ENCODE data around the gene SRGAP3.

SRGAP3 gene

DNA sequence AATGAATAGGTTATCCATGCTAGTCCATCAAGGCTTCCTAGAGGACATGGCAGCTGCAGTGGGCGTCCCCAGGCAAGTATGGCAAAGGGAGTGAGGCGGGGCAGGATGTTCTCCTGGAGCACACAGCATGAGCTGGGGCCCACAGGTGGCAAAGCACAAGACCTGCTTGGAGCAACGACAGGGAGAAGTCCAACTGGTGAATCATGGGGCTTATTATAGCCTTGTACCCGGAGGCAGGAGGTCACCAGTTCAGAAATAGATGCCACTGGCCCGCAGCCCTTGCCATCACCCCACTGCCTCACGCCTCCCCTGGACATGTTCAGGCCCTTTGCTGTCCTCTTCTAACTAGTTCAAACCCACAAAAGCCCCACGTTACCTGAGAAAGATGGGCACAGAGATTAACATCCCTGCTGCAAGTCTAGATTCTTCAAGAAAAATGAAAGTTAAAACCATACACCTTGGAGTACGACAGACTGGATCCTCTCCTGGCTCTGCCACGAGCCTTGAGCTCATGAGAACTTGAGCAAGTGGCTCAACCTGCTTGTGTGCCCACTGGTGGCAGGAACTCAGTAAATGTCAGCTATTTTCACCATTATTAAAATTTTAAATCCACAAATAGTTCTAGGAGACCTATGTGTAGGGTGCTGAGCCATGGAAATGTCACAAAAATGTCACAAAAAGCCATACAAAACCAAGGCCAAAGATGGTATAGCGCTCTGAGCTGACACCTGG is 1.8 kb upstream of the SRGAP3 start:
- DNase-seq (ENCODE audit: low read depth) = no peak

DNA sequence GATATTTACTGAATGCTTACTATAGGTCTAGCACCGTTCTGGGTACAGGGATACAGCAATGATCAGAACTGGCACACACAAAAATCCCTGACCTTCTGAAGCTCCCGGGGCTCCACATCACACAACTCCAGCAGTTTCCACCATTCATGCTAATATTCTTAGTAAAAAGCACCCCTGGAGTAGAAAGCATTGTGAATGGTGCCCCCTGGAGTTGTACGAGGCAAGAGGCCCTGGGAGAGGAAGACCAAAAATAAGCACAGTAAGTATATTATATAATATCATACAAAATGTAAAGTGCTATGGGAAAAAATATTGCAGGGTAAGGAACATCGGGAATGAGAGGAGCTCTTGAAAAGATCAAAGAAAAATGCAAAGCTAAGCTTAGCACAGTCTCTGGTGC is 790 bp upstream of the SRGAP3 start:
- no peak for DNase-seq (ENCODE audit: low read depth)

DNA sequence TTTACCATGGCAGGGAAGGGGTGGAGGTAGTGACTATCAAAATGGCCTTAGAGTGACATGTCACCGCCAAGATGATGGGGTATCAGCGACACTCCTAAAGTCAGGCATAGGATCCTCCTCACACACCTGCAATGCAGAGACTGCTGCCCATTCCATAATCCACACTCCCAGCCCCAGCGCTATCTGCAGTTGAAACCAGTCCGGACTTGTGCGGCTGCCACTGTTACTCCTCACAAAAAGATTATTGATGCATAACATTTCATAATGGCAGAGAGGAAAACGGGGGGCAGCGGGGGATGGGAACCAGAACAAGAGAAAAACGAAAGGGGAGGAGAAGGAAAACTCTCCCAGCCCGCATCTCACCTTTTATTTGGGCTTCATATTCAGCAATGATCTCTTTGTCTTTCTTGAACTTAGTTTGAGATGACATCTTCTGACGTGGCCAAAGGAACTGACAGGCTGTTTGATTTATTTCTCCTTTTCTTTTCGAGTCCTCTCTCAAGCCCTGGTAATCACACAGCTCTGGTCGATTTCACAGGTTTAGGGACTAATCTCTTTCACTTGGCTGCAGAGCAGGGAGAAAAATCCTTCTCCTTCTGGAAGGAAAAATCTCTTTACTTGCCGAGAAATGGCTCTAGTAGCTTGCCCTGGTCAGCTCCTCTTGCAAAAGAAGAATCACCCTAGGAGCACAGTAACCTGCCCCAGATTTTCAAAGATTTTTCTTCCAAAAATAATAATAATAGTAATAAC is 749 bp downstream of the SRGAP3 start:
- no peak for DNase-seq (ENCODE audit: low read depth)

DNA sequence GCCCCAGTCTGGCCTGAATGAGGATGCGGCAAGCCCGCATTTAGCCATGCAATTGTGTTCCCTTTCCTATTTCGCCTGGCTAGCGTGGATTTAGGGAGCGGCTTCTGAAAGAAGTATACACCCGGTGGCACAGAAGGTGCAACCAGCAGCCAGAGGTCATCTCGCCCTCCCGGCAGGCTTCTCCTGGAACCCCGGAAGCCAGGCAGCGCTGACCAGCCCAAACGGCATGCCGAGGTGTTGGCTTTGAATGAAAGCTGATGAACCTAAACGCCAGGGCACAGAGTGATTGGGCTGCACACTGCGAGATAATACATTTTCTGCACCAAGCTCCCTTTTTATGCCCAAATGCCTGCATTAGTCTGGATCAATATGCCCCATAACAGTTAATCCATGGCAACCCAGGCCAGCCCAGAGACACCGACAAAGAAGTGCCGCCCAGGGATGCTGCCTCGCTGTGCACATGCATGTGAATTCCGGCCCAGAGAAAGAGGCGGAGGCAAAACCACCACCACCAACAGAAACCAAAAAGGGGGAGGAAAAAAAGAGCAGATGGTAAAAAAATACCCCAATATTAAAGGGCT is 1.4 kb downstream of the SRGAP3 start:
- no peak for DNase-seq (ENCODE audit: low read depth)

DNA sequence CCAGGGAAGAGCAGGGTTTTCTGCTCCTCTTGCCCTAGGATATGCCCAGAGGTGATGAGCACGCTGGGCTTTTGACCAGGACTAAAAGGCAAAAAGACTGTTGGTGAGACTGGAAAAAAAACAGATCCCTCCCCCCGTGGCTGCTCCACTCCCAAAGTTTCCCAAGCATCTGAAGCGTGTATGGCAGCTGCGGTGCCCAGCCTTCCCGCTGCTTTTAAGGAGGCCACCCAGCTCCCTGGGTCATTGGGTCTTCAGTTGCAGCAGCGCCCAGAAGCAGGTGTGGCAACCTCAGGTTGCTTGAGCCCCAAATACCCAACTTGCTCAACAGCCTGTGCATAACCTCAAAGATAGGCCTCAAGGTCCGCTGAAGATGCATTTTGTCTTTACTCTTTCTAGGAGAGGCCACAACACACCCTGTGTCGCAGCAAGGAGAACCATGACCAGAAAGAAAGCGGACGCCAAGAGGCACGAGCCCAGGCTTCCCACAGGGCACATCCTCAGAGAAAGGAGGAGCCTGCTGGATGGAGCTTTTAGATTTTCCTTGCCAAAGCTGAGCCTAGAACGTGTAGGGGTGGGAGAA is 2.0 kb downstream of the SRGAP3 start:
- no peak for DNase-seq (ENCODE audit: low read depth)

DNA sequence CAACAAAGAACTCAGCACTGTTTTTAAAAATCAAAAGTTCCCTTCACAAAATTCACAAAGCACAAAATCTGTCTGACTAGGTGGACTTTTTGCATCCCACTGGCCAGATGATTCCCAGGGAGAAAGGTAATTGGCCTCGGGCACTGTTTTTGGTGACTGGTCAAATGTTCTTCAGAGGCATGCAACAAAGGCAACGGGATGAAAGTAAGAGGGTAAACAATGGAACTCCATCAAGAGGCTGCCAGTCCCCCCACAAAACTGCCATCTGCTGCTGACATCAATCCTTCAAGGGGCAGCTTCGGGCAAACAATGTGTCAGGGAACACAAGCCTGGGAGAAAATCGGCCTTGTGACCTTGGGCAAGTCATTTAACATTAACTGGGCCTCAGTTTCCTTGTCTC is 3.3 kb downstream of the SRGAP3 start:
- DNase-seq (ENCODE audit: low read depth) = no peak

DNA sequence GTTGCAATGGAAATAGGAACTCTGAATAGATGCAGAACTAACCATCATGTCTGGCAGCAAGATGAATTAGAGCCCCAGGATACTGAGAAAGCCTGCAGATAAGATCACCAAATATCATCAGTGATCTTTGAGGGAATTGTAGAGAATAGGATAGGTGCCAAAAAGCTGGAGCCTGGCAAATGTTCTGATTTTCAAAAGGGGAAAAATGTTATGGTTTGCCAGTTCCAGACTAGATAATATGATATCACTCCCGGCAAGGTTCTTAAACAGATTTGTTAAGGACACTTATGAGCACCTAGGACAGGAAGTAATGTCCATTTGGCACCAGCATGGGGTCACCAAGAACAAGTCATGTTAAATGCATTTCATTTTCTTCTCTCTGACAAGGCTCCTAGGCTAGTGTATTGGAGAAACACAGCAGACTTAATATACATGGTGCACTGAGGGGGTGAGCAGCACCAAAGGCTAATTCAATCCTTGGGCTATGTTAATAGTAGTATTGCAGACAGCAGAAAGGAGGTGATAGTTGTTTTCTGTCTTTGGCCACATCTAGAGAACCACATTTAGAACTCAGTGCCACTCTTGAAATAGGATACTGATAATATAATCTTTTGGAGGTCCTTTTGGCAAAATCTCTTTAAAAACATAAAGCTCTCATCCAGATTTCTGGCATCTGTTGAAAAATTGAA is 4.8 kb downstream of the SRGAP3 start:
- no peak for DNase-seq (ENCODE audit: low read depth)

DNA sequence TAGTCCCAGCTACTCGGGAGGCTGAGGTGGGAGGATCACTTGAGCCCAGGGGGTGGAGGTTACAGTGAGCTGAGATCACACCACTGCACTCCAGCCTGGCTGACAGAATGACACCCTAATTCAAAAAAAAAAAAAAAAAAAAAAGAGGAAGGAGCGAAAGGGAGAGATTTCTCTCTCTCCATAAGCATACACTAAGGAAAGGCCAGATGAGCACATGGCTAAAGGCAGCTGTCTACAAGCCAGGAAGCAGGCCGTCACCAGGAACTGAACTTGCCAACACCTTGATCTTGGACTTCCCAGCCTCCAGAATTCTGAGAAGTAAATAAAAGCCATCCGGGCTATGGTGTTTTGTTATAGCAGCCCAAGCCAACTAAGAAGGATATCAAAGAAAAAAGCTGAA is 7.5 kb downstream of the SRGAP3 start:
- DNase-seq (ENCODE audit: low read depth) = no peak

DNA sequence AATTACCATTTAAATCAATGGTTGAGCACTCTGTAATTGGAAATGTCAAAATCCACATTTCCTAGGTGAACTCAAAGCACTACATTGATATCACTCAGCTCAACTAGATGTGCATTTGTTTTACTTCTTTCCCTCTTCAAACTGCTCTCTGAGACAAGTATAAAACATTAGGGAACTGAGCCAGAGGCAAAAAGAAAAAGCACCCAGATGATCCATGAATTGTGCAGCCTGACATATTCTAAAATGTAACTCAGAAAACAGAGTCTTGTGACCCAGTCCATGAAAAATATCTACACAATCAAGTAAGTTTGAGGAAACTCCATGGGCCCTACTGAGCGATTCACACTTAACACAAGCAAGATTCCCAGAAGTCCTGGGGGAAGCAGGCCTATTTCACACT is 9.8 kb downstream of the SRGAP3 start:
- DNase-seq (ENCODE audit: low read depth) = no peak

DNA sequence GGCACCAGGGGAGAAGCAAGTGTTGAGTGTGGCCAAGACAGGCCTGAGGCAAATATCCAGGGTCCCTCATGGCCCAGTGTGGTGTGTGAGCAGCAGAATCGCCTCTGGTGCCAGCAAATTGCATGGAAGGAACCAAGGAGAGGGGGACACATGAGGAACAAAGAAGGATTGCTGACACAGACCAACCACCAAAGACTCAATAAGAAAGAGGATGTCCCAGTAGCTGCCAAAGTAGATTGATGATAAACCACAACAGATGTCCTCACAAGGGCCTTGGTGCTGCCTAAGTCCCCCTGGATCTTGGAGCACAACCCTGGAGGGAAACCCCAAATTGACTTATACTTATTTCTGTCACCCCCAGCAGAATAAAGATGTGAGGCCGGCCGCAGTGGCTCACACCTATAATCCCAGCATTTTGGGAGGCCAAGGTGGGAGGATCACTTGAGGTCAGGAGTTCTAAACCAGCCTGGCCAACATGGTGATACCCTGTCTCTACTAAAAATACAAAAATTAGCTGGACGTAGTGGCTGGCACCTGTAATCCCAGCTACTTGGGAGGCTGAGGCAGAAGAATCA is 10.6 kb downstream of the SRGAP3 start:
- DNase-seq (ENCODE audit: low read depth) = no peak

DNA sequence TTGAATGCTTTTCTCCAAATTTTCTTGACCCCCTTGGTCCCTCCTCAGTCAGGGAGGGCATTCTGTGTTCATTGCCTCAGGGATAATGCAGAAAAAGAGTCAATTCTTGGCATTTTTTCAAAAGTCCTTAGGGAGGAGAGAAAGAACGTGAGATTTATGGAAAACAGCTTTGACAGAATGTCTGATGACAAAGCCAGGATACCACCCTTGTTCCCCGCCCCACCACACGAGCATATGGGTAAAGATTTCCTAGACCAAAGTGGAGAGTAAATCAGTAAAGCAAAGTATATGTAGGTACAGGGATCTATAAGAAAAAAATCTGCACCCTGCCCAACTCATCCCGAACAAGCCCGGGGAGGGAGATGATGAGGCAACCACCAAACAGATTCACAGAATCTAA is 11.2 kb downstream of the SRGAP3 start:
- DNase-seq (ENCODE audit: low read depth) = no peak

DNA sequence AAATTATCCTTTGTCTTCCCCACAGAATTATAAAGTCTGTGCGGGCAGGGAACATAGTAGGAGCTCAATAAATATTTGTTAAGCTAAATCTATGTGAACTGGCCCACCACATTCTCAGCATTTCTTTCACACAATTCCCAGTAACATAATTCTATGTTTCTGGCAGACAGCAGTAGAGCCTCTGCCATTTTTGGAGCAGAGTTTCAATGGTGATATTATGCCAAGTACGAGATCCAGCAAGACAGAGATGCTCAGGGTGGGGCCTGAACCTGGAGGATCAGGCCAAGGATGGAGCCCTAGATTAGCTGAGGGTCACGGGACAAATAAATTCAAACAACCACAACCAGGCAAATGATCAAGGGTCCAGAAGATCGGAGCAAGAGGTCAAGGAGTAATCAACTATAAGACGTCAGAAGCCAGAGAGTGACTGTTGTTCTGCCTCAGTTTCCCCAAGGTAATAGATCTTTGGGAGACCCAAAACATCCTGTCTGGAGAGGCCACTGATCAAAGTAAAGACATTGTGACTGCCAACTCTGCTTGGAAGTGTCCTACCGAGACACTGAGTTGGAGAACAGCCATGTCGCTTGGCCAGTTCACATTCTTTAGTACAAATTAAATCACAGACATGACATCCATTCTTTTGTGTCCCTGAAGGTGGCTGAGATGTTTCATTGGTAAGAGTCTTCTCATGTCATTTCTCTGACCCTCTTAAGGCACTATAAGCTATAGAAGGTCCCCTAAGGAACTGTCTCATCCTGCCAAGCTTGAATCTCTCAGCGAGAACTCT is 15.4 kb downstream of the SRGAP3 start:
- no peak for DNase-seq (ENCODE audit: low read depth)

DNA sequence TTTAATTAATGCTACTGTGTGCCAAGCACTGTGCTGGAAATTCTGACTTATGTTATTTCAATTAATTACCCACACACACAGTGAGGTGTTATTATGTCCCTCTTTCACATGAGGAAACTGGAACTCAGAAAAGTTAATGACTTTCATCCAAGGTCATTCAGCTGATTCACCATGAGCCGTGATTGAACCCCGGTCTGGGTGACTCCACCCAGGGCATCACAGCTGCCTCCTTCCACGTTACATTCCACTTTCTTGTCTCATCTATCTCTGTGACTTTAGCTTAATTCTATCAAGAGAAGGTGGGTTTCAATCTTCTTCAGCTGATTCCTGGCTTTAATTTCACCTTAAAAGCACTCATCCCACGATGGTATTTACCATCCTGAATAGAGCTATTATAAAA is 16.3 kb downstream of the SRGAP3 start:
- no peak for DNase-seq (ENCODE audit: low read depth)

DNA sequence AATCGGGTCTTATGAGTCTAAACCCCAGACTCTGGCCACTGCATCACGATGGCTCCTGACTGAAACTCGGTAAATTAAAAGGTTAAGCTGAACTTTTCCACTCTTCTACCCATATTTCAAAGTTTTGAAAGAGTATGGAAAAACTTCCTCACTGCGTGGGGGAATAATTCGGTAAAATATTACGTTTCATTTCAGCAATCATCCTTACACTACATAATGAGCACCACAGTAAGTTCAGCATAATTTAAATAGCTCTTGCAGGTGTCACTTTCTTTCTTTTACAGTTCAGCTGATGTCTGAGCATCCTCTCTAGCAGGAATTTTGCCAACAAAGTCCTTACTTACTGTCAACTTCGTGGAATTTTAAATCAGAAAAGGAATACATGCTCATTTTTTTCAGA is 17.5 kb downstream of the SRGAP3 start:
- DNase-seq (ENCODE audit: low read depth) = no peak

DNA sequence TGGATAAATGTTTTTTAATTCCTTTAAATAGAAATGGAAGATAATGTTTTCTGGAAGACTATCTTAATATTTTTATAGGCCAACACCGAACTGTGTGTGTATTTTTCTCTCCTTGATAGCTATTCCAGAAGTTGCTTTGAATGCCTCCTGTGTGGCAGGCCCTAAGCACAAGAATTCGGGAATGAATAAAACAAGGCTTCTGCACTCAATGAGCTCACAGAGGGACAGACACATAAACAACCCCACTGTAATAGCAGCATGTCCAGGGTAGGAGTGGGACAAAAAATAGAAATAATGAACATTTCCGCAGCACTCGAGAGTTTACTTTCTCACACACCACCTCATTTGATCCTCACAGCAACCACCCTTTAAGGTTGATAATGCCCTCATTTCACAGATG is 18.0 kb downstream of the SRGAP3 start:
- no peak for DNase-seq (ENCODE audit: low read depth)

DNA sequence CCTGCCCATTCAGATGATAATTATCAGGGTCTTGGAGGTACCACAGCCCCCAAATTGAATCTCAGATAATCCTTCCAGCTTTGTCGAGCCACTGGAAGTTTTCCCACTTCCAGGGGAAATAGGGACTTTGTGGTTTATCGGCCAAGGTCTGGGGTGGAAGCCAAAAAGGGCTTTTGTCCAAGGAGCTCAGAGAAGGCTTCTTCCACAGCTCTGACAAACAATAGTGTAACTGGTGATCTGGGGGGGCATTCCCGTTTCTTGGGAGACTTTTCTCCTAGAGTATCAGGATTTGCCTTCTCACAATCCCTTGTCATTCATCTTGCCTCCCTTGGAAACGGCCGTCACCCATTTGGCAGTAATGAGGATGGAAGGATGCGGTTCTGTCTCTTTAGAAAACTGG is 18.4 kb downstream of the SRGAP3 start:
- no peak for DNase-seq (ENCODE audit: low read depth)

DNA sequence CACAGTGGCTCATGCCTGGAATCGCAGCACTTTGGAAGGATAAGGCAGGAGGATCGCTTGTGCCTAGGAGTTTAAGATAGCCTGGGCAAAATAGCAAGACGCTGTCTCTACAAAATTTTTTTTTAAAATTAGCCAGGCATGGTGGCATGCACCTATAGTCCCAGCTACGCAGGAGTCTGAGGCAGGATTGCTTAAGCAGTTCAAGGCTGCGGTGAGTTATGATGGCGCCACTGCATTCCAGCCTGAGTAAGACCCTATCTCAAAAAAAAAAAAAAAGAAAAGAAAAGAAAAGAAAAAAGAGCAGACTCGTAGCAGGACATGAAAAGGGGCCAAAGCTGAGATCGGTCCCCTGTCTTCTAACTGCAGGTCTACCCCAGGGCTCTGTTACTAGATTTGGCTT is 18.9 kb downstream of the SRGAP3 start:
- DNase-seq (ENCODE audit: low read depth) = no peak

DNA sequence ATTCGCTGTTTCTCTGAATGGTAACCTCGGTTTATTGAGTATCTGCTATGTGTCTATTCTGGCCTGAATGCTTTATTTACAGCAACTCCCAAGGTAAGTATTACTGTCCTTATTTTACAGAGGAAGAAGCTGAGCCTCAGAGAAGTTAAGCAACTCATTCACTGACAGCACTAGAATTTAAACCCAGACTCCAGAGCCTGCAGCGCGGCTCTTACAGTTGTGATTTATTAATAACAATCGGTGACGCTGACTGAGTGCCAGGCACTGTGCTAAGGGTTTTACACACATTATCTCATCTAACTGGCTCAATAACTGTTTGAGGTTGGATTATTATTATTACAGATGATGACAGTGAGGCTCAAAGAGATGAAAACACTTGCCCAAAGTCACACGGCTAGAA is 19.6 kb downstream of the SRGAP3 start:
- DNase-seq (ENCODE audit: low read depth) = no peak

DNA sequence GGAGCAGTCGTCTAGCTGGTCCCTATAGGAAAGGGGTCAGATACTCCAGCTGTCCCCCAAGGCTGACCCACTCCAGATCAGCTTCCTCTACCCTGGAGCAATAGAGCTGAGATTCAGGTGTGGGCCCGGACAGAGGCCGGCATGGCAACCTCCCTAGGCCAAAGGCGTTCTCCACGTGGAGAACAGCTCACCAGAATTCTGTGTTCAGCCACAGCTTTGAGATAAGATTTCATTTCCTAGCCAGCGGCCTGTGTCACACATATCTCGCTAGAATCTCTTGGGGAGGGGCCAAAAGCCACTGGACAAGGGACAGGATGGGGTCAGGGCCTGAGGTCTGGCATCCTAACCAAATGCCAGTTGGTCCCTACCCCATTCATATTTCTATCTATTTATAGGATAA is 20.1 kb downstream of the SRGAP3 start:
- DNase-seq (ENCODE audit: low read depth) = no peak

DNA sequence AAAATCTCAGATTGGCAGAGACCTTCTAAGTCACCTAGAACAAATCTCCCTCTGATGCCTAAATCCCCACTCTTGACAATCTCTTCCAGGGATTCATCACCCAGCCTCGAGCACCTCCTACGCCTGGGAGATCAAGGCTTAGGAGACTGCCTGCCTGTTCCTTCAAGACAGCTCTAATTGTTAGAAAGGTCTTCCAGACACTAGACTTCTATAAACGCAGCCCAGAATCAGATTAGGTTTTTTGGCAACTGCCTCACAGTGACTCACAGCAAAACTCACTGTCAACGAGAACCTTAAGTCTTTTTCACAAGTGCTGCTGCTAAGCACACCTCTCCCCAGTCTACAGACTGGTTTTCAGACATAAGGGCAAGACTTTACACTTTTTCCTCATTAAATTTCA is 23.1 kb downstream of the SRGAP3 start:
- no peak for DNase-seq (ENCODE audit: low read depth)

DNA sequence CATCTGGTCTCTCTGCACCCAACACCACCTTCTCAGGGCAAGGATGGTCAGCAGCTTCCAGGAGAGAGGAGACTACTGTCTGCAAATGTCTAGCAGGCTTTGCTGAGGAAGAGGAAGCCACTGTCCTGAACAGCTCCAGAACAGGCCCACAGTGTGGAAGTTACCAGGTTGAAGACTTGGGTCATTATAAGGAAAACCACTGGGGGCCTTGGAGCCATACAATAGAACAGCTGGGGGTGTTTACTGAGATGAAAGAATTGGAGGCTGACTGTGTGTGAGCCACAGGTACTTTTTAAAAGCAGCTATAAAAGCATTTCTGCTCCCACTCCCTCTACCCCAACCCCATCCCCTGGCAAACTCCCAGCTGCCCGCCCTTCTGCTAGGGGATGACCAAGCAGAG is 24.2 kb downstream of the SRGAP3 start:
- no peak for DNase-seq (ENCODE audit: low read depth)
